ENCODE measurements around the gene AGO3.
"Not testable (repeated sequence)": the region's sequence is repeated elsewhere in the genome, so short reads cannot be mapped to it uniquely, and the experiment has no call there.

Gene AGO3

DNA sequence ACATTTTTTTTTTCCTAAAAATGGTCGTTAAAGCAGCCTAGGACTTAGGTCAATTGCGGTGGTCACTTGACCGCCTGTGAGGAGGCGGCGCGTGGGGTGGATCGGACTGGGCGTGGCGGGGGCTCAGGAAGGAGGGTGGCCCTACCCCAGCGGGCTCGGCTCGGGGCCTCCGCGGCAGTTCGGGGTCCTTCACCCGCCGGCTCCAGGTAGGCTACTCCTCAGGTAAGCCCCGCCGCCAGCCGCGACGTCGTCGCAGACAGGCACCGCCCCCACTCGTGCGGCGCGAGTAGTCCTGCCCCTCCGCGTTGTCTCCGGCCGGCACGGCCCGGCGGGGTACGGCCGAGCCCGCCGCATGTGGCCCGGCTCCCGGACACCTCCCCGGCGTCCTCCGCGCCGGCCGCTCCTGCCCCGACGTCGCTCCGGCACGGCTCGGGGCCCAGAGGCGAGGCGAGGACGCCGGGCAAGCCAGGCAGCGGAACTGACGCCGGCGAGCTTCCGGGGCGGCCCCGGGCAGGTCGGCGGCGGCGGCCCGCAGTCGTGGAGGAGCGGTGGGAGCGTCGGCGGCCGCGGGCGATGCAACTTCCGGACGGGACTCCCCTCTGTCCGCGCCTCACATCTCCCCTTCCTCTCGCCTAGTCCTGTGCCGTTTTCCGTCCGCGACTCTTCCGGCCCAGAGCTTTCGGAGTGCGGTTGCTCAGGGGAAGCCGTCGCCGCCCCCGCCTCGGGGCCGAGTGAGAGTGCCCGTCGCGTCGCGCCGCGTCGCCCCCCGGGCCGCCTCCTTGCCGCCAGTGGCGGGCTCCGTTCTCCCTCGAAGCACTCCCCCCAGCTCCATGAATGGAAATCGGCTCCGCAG, at the start of gene AGO3:
Gene AGO3, plus strand, starts transcription at position 513 of the 853 bp plus-strand sequence. Its CDS starts 322 bp downstream, at position 835.
- peak; percentile 37 for DNase-seq

DNA sequence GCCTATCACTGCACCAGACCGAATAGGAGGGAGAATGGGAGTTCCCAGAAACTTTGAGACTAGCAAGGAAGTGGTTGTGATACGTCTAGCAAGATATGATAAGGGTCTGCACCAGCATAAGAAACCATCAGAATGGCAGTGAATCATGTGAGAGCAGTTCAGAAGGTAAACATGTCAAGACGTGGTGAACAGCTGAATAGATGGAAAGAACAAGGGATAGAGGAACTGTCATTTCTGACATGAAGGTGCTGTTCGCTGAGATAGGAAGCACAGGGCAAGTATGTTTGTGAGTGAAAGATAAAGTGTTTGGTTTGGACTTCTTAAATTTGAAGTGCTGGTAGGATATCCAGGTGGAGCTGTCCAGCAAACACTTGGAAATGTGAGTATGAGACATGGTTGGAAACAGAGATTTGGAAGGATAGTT, 49.0 kb upstream of the AGO3 start:
- DNase-seq, result no peak

DNA sequence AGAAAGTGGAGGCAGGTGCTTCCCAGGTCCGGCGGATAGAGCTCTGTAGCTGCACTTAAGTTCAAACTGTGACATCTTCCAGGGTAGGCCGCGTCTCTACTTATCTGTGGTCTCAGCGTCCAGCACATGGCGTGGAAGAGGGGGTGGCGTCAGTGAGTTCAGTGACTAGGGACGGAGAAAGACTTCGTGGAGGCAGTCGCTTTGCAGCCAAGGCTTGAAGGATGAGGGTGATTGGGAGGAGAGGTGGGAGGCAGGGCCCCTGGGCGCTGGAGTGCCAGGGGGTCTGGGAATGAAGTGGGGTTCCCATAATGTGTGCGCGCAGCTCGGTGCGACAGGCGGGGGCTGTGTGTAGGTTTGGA, 48.3 kb upstream of the AGO3 start:
- DNase-seq, result no peak

- DNase-seq, result peak; percentile 43
Observed at GRCh38 chr1:35882945-35883634, 47.8 kb upstream of the AGO3 start, which contains the start of gene AGO1. AGO1 (plus strand) TSS chr1:35883209; CDS start chr1:35883422, 213 bp downstream.

DNA sequence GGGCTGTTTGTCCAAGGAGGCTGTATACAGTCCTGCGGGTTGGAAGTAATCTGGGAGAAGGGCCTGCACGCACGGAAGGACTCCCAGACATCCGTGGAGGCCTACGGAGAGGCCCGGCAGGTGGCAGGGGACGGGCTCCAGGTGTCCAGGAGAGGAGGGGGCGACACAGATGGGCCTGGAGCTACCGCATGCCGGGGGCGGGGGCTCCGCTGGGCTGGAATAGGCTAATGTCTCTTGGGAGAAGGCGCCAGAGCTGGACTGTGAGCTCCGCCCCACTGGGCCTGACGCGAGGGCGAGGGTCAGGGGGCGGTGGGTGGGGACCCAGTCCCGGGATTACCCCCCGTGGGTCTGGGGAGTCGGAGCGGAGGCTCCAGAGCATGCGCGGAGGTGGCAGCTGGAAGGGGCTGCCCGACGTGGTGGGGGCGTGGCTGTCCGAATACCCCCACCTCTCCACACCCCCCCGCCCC, 47.2 kb upstream of the AGO3 start:
- no peak for DNase-seq

DNA sequence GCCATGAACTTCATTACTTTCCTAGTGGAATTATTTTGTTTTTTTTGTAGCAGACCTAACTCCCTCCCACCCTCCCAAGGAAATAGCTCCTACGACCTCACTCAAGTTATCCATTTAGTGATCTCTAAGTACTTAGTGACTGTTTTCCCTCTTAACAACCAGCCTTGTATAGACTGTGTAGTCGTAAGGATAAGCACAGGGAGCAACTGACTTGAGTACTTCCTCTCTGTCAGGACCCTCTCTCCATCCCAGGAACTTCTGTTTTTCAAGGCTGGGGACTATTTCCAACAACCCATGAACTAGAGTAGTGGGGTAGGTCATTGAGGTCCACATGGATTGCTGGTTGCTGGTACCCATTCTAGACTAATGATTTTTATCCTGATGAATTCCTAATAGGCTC, 46.0 kb upstream of the AGO3 start:
- no peak for DNase-seq

- no peak for DNase-seq
Observed at GRCh38 chr1:35885961-35886558, 44.8 kb upstream of the AGO3 start.

GRCh38 chr1:35886577-35887431, 44.1 kb upstream of the AGO3 start:
- DNase-seq, result no peak

GRCh38 chr1:35887508-35887907, 43.4 kb upstream of the AGO3 start:
- DNase-seq, result no peak

GRCh38 chr1:35888255-35888654, 42.6 kb upstream of the AGO3 start:
- no peak for DNase-seq

DNA sequence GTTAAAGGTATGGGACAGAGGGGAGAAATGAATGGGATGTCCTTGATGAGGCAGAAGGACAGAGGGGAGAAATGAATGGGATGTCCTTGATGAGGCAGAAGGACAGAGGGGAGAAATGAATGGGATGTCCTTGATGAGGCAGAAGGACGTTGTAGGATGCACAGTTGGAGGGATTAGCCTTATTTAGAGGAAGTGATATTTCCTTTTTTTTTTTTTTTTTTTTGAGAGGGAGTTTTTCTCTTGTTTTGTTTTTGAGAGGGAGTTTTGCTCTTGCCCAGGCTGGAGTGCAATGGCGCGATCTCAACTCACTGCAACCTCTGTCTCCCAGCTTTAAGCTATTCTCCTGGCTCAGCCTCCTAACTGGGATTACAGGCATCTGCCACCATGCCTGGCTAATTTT, 41.9 kb upstream of the AGO3 start:
- DNase-seq, result not testable (repeated sequence)

- no peak for DNase-seq
Observed at GRCh38 chr1:35893051-35893879, 37.6 kb upstream of the AGO3 start.

GRCh38 chr1:35894183-35894582, 36.7 kb upstream of the AGO3 start:
- DNase-seq, result no peak

GRCh38 chr1:35894656-35895055, 36.2 kb upstream of the AGO3 start:
- DNase-seq, result no peak

GRCh38 chr1:35899941-35900340, 31.0 kb upstream of the AGO3 start:
- no peak for DNase-seq

- no peak for DNase-seq
Observed at GRCh38 chr1:35901235-35901634, 29.7 kb upstream of the AGO3 start.

GRCh38 chr1:35902671-35903070, 28.2 kb upstream of the AGO3 start:
- DNase-seq, result no peak

- no peak for DNase-seq
Observed at GRCh38 chr1:35914717-35915116, 16.2 kb upstream of the AGO3 start.

DNA sequence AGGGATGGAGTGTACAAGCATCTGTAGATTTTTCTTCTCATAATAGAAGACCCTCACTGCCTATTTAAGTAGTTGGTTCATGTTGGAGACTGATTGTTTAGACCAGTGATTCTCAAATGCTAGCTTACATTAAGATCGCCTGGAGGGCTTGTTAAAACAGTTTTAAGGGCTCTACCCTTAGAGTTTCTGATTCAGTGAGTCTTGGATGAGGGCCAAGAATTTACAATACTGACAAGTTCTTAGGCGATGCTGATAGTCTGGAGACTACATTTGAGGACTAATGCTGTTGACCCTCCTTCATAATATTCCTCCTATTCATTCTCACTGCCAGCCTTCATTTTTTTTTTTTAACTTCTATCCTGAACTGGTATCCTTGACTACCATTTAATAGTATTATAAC, 15.2 kb upstream of the AGO3 start:
- no peak for DNase-seq

- no peak for DNase-seq
Observed at GRCh38 chr1:35923791-35924221, 7.1 kb upstream of the AGO3 start.

GRCh38 chr1:35924838-35925237, 6.1 kb upstream of the AGO3 start:
- DNase-seq, result no peak

DNA sequence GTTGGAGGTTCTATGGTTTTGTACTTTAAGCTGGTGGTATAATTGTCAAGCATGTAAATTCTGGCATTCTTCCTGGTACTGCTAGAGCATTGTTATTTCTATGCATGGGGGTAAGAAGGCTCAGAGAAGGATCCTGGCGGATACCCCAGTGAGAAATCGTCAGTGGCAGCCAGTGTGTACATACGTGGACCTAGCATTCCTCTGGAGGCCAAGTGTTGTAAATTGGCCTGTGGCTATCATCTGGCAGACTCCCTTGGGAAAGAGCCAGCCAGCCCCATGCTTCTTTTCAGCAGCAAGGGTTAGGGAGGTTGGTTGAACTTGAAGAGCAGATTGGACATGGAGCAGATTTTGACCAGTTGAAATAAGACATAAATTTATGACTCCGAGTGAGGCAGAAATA, 5.2 kb upstream of the AGO3 start:
- DNase-seq, result no peak

Measured in NCI-H1417 treated with DMSO at 0.1 percent for 48 hours (cell line).